GM19193 (cell line): Measurements from ENCODE around the gene ZIC2.

ENCODE experiments used
- POLR2A ChIP-seq: IDR thresholded peaks from 4 replicates; pipeline ENCODE4 v1.6.1; 2011; ENCODE audit not compliant: insufficient read depth, insufficient read length; ENCODE audit errors: extremely low read depth

Gene ZIC2

DNA sequence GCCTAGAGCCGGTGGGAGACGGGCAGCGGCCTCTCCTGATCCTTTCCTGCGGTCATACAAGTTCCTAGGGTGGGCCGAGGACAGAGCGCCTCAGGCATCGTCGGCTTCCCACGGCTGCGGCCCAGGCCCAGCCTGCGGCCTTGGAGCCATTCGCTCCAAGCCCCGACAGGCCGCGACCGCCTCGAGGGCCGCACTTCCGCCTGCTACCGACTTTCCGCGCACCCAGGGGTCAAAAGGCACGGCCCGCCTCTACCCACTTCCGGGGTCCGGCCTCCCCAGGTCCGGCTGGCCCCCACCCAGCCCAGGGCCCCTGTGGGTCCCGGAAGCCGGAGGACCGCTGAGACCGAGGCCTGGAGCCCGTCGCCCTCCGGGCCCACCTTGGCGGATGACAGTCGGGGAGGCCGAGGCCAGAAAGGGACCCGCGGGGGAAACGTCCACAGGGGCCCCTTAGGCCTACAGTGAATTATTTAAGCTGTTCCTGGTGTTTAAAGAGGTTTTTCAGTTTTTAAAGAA lies 16.2 kb downstream of the ZIC2 start:
- TF ChIP-seq POLR2A, result no peak

DNA sequence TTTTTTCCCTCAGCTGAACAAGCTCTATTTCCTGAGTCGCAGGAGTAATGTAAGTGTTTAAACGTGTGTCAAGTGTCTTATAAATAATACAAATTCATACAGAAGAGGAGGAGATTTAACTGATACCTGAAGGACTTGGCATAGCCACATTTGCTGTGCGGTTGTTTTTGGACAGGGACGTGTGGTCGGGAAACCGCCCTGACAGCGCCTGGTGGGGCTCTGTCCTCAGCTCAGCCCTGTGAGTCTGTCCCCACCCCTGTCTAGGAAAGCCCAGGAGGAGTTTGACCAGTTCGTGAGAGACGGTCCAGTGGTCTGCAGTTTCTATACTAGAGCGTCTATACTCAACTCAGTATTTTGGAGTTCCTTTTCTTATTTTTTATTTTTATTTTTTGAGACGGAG lies 16.7 kb downstream of the ZIC2 start:
- no peak for TF ChIP-seq POLR2A

DNA sequence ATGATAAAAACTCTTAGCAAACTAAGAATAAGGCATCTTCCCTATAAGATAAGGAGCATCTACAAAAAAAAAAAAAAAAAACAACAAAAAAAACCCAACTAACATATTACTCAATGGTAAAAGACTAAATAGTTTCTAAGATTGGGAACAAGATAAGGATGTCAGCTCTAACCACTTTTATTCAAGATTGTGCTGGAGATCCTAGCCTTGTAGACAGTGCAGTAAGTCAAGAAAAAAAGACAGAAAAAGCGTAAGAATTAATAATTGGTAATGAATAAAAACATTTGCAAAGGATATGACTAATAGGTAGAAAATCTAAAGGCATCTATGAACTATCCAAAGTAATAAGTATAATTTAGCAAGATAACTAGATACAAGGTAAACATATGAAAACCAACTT lies 33.0 kb downstream of the ZIC2 start:
- TF ChIP-seq POLR2A, result no peak

DNA sequence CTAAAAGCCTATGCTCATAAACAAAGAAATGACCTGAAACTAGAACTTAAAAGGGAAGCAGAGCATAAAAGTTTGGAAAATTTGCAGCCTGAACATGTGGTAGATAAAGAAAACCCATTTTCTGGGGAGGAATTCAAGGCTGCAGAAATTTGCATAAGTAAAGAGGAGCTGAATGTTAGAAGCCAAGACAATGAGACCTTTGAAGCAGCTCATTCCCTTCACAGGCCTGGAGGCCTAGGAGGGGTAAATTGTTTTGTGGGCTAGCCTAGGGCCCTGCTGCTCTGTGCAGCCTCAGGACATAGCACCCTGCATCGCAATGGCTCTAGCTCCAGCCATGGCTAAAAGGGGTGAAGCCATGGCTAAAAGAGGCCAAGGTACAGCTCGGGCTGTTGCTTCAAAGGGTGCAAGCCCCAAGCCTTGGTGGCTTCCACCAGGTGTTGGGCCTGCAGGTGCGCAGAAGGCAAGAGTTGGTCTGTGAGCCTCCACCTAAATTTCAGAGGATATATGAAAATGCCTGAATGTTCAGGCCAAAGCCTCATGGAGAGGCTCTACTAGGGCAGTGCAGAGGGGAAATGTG lies 38.3 kb downstream of the ZIC2 start:
- no peak for TF ChIP-seq POLR2A

- no peak for TF ChIP-seq POLR2A
Measured at GRCh38 chr13:100022798-100023197, 41.2 kb downstream of the ZIC2 start.

- TF ChIP-seq POLR2A, result no peak
Measured at GRCh38 chr13:100024023-100024422, 42.4 kb downstream of the ZIC2 start.

GRCh38 chr13:100029933-100030332 lies 48.3 kb downstream of the ZIC2 start:
- TF ChIP-seq POLR2A, result no peak

GRCh38 chr13:100035936-100036335 lies 54.4 kb downstream of the ZIC2 start:
- no peak for TF ChIP-seq POLR2A
